Upper lobe of left lung (tissue), 6 donors: ENCODE measurements around the gene PHKG2. TPM values are rescaled to one million over a fixed set of nuclear protein-coding genes. Genes with fewer than 3 reads are reported as not detected.

ENCODE experiments used
- ATAC-seq, 2 donors: fragments of 200-7000 bp; cut with Tn5 transposase; one replicate each; pipeline ENCODE4 v1.9.1; 2022; ENCODE audit warnings: mild to moderate bottlenecking in 2 of 2, moderate library complexity in 2 of 2; ENCODE audit not compliant: low FRiP score in 2 of 2
- DNase-seq, 2 donors: peaks; one replicate each; pipeline ENCODE4 v3.0.0-alpha.2; 2019 to 2020
- H3K27ac ChIP-seq, 4 donors: fragments of 200-600 bp; sonication (generic); one replicate each; pipeline ENCODE4 v1.5.1; 2016 to 2019
- H3K27me3 ChIP-seq, 4 donors: fragments of 200-600 bp; sonication (generic); one replicate each; pipeline ENCODE4 v1.5.1; 2017 to 2019
- H3K36me3 ChIP-seq, 4 donors: fragments of 200-600 bp; sonication (generic); one replicate each; pipeline ENCODE4 v1.5.1; 2016 to 2019
- H3K4me1 ChIP-seq, 4 donors: fragments of 200-600 bp; sonication (generic); one replicate each; pipeline ENCODE4 v1.5.1; 2018 to 2019
- H3K4me3 ChIP-seq, 4 donors: fragments of 200-600 bp; sonication (generic); one replicate each; pipeline ENCODE4 v1.5.1; 2017 to 2019; ENCODE audit warnings: mild to moderate bottlenecking in 2 of 4, moderate library complexity in 1 of 4
- H3K9me3 ChIP-seq, 4 donors: fragments of 200-600 bp; sonication (generic); one replicate each; pipeline ENCODE4 v1.5.1; 2018 to 2019
- CTCF ChIP-seq, 6 experiments: fragments of 450-650 bp in 4 of 6; fragments of 200-600 bp in 2 of 6; sonication (generic) in 2 of 6; IDR thresholded peaks; one replicate each; pipeline ENCODE4 v1.5.1; 2016 to 2019; ENCODE audit warnings: antibody characterized with exemption in 6 of 6
- EP300 ChIP-seq, 4 donors: sonication (generic); formaldehyde crosslinking; IDR thresholded peaks; one replicate each; pipeline ENCODE4 v1.5.1; 2017; ENCODE audit warnings: antibody characterized with exemption in 4 of 4, control low read depth in 2 of 4
- POLR2A ChIP-seq, 4 donors: fragments of 450-650 bp; IDR thresholded peaks; one replicate each; pipeline ENCODE4 v1.5.1; 2016 to 2017; ENCODE audit warnings: antibody characterized with exemption in 4 of 4, mild to moderate bottlenecking in 2 of 4
- POLR2AphosphoS5 ChIP-seq, 2 donors: sonication (generic); formaldehyde crosslinking; IDR thresholded peaks; one replicate each; pipeline ENCODE4 v1.5.1; 2017; ENCODE audit warnings: antibody characterized with exemption in 2 of 2
- WGBS, 2 donors: methylation state at CpG; one replicate each; pipeline ENCODE4 v1.1.5; 2017 to 2018; 5-methylcytosine and 5-hydroxymethylcytosine counted together
- total RNA-seq, 6 donors: library from RNA; depleted of rRNA in 4 of 6; stranded (reverse); fragments of >200 nt in 4 of 6; gene quantifications; one replicate each; pipeline versions ENCODE4 v1.1.0 to v1.2.1, GENCODE V29; 2016 to 2021
- donor health status: DM: no; HTN: no; CAD: no; lungs with moderate emphysema.
- donor health status: DM: no; HTN: yes; CAD: no; lungs with severe emphysema.

Gene PHKG2
- 10 to 100 TPM; 27.4 to 70.2 (median 33.5) TPM for total RNA-seq

DNA sequence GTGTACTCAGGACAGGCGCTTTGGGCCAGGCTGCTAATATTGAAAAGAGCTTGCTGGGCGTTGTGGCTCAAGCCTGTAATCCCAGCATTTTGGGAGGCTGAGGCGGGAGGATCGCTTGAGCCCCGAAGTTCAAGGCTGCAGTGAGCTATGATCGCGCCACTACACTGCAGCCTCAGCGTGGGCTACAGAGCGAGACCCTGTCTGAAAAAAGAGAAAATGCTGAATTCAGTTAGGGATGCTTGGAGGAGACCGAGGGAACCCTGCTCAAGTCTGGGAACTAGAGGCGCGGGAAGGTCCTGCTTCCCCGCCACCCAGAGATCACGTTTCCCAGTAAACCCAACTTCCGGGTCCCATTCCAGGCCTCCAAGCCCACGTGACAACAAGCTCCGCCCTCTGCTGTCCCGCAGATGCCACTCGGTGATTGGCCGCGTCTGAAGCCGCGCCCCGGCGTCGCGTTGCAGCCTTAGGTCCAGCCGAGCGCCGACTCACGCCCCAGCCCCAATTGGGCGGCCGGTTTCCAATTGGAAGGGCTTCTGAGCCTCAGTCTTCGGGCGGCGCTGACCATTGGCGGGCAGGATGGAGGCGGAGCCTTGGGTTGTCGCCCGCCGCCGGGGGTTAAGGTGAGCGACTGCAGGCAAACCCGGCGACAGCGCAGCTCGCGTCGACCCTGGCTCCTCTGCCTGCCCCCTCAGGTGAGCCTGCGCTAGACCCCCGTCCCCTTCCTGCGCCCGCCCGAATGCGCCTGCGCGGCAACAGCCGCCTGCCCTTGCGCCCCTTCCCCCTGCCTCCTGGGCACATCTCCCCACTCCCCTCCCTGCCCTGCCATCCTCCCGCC, at the start of gene PHKG2:
TSS of gene PHKG2 (plus strand) at position 627 of the 835 bp plus-strand sequence. CDS start 396 bp downstream, outside the sequence.
- H3K9me3 ChIP-seq: no peaks in the 10 kb centered on the region
- peak in 2 of 4 donors; percentile 54 to 77 for TF ChIP-seq POLR2A (IDR thresholded peaks at IDR 0.05)
- TF ChIP-seq POLR2AphosphoS5 (IDR thresholded peaks at IDR 0.05): peak; percentile 81 to 82
- no peak for TF ChIP-seq EP300 (IDR thresholded peaks at IDR 0.05)
- TF ChIP-seq CTCF (IDR thresholded peaks at IDR 0.05): peak in 3 of 6 experiments; percentile 4 to 38 (median 18)
- ATAC-seq: peak; percentile 99

GRCh38 chr16:30698816-30699614, 49.2 kb upstream of the PHKG2 start, which contains the start of gene SRCAP:
Gene SRCAP (plus strand): TSS chr16:30699171. CDS start chr16:30700825, 1,654 bp downstream.
- H3K27me3 ChIP-seq: no peaks in the 10 kb centered on the region

More for the DNA sequence above, at the start of gene PHKG2:
- Histone ChIP-seq H3K4me3 (peak within 1 kb of the TSS; percentile 92 to 99 (median 98)), H3K36me3 (peaks cover 5 to 45% (median 30%) of the 10 kb centered on the region in 4 donors), H3K4me1 (peaks cover 6 to 17% (median 15%) of the 10 kb centered on the region in 4 donors), H3K27me3 (no peaks in the 10 kb centered on the region), H3K27ac (peak within 1 kb of the TSS; percentile 78 to 88 (median 84))
- WGBS, 2 donors: 6 to 7% methylated on average over 17 to 58 of the region's 60 CpGs
- DNase-seq: peak; percentile 99 to 100

GRCh38 chr16:30699615-30700099, 48.6 kb upstream of the PHKG2 start:
- DNase-seq (no peak), ATAC-seq (no peak)
- Histone ChIP-seq H3K4me1 (peaks cover 15 to 28% (median 25%) of the 10 kb centered on the region in 4 donors), H3K27ac (peak overlapping the region; percentile 100), H3K36me3 (peaks cover 33 to 47% (median 43%) of the 10 kb centered on the region in 4 donors), H3K9me3 (no peaks in the 10 kb centered on the region), H3K27me3 (no peaks in the 10 kb centered on the region), H3K4me3 (peak overlapping the region; percentile 94 to 100 (median 98))
- TF ChIP-seq POLR2AphosphoS5 (IDR thresholded peaks at IDR 0.05): no peak
- no peak for TF ChIP-seq CTCF (IDR thresholded peaks at IDR 0.05)
- TF ChIP-seq POLR2A (IDR thresholded peaks at IDR 0.05): no peak
- TF ChIP-seq EP300 (IDR thresholded peaks at IDR 0.05): no peak
- 45 to 54% methylated on average over 8 of the region's 8 CpGs for WGBS, 2 donors

More at GRCh38 chr16:30698816-30699614, 49.2 kb upstream of the PHKG2 start, which contains the start of gene SRCAP:
- ATAC-seq (peak; percentile 81 to 89), DNase-seq (peak; percentile 87 to 95)
- H3K4me1 ChIP-seq: peaks cover 17 to 29% (median 26%) of the 10 kb centered on the region in 4 donors
- TF ChIP-seq CTCF (IDR thresholded peaks at IDR 0.05) (peak in 1 of 6 experiments; percentile 13), POLR2A (IDR thresholded peaks at IDR 0.05) (peak in 2 of 4 donors; percentile 28 to 74), POLR2AphosphoS5 (IDR thresholded peaks at IDR 0.05) (peak; percentile 25 to 64), EP300 (IDR thresholded peaks at IDR 0.05) (peak in 1 of 4 donors; percentile 22)
- H3K27ac ChIP-seq: peak within 1 kb of the TSS; percentile 100
- peaks cover 26 to 40% (median 36%) of the 10 kb centered on the region in 4 donors for H3K36me3 ChIP-seq
- H3K4me3 ChIP-seq: peak within 1 kb of the TSS; percentile 94 to 100 (median 98)
- 1 to 2% methylated on average over 33 to 42 of the region's 57 CpGs for WGBS, 2 donors
- no peaks in the 10 kb centered on the region for H3K9me3 ChIP-seq

DNA sequence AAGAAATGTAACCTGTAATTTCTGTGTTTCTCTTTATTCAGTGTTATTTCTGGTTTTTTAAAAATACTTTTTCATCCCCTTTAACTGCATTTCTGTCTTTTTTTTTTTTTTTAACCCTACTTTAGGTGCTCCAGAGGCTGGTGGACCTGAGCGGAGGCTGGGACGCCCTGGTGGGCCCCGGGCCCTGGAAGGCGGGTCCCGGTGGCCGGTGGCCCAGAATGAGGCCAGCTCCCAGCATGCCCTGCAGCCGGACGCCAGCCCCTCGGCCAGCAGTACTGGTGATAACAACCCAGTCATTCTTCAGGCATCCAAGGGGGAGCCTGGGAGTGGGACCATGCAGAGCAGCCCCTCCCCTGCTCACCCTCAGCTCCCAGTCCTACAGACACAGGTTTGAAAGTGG, 47.7 kb upstream of the PHKG2 start:
- no peak for TF ChIP-seq POLR2AphosphoS5 (IDR thresholded peaks at IDR 0.05)
- no peak for TF ChIP-seq POLR2A (IDR thresholded peaks at IDR 0.05)
- TF ChIP-seq CTCF (IDR thresholded peaks at IDR 0.05): no peak
- TF ChIP-seq EP300 (IDR thresholded peaks at IDR 0.05): no peak
- 71 to 80% methylated on average over 9 of the region's 9 CpGs for WGBS, 2 donors
- ATAC-seq: no peak
- Histone ChIP-seq H3K9me3 (no peaks in the 10 kb centered on the region), H3K4me3 (no peak overlapping the region), H3K4me1 (peaks cover 15 to 28% (median 25%) of the 10 kb centered on the region in 4 donors), H3K36me3 (peaks cover 39 to 55% (median 51%) of the 10 kb centered on the region in 4 donors), H3K27ac (peak overlapping the region in 1 of 4 donors; percentile 23), H3K27me3 (no peaks in the 10 kb centered on the region)
- peak in 1 of 2 donors; percentile 81 for DNase-seq
